GM23248 (cell line): ENCODE data around the gene KMT5B. TPM values are rescaled to one million over a fixed set of nuclear protein-coding genes. Genes with fewer than 3 reads are reported as not detected.

Experiments
- DNase-seq: peaks from one replicate; pipeline ENCODE4 v3.0.0-alpha.2; 2015
- H2AFZ ChIP-seq: fragments of 200-600 bp; sonication (generic); 2 replicates; pipeline ENCODE4 v1.6.1; 2016; ENCODE audit warnings: antibody characterized with exemption
- H3F3A ChIP-seq: fragments of 200-600 bp; sonication (generic); 2 replicates; pipeline ENCODE4 v1.6.1; 2016; ENCODE audit warnings: mild to moderate bottlenecking, antibody characterized with exemption, mixed run types; ENCODE audit not compliant: insufficient read depth
- H3K27ac ChIP-seq: fragments of 200-600 bp; sonication (generic); 2 replicates; pipeline ENCODE4 v1.5.1; 2016; ENCODE audit warnings: mild to moderate bottlenecking
- H3K27me3 ChIP-seq: fragments of 200-600 bp; sonication (generic); replicated peaks from 2 replicates; pipeline ENCODE4 v1.6.1; 2016; ENCODE audit warnings: mild to moderate bottlenecking; ENCODE audit not compliant: insufficient read depth
- H3K36me3 ChIP-seq: fragments of 200-600 bp; sonication (generic); 2 replicates; pipeline ENCODE4 v1.6.1; 2016; ENCODE audit warnings: low read depth, mild to moderate bottlenecking
- H3K4me1 ChIP-seq: fragments of 200-600 bp; sonication (generic); 2 replicates; pipeline ENCODE4 v1.6.1; 2016; ENCODE audit warnings: mild to moderate bottlenecking; ENCODE audit not compliant: insufficient read depth
- H3K4me2 ChIP-seq: fragments of 200-600 bp; sonication (generic); one replicate; pipeline ENCODE4 v1.6.1; 2016; ENCODE audit warnings: mild to moderate bottlenecking; ENCODE audit not compliant: unreplicated experiment
- H3K4me3 ChIP-seq: fragments of 200-600 bp; sonication (generic); 2 replicates; pipeline ENCODE4 v1.5.1; 2016; ENCODE audit warnings: mild to moderate bottlenecking
- H3K79me2 ChIP-seq: fragments of 200-600 bp; sonication (generic); 2 replicates; pipeline ENCODE4 v1.6.1; 2016; ENCODE audit warnings: mild to moderate bottlenecking; ENCODE audit not compliant: insufficient read depth
- H3K9ac ChIP-seq: fragments of 200-600 bp; sonication (generic); 2 replicates; pipeline ENCODE4 v1.6.1; 2016; ENCODE audit warnings: mild to moderate bottlenecking
- H3K9me2 ChIP-seq: fragments of 200-600 bp; sonication (generic); 2 replicates; pipeline ENCODE4 v1.6.1; 2016; ENCODE audit warnings: mixed run types, mild to moderate bottlenecking, moderate library complexity; ENCODE audit not compliant: insufficient read depth
- H3K9me3 ChIP-seq: fragments of 200-600 bp; sonication (generic); one replicate; pipeline ENCODE4 v1.6.1; 2017; ENCODE audit warnings: low read depth
- H4K20me1 ChIP-seq: fragments of 200-600 bp; sonication (generic); 2 replicates; pipeline ENCODE4 v1.6.0; 2016; ENCODE audit not compliant: insufficient read depth
- EZH2 ChIP-seq: fragments of 200-600 bp; sonication (generic); IDR thresholded peaks from 2 replicates; pipeline ENCODE4 v1.6.1; 2018; ENCODE audit warnings: antibody characterized with exemption, mild to moderate bottlenecking; ENCODE audit not compliant: insufficient read depth, poor library complexity, severe bottlenecking
- EZH2phosphoT487 ChIP-seq: fragments of 200-600 bp; sonication (generic); IDR thresholded peaks from 2 replicates; pipeline ENCODE4 v1.6.1; 2018; ENCODE audit warnings: antibody characterized with exemption, moderate library complexity, mild to moderate bottlenecking, low read depth; ENCODE audit not compliant: insufficient read depth
- WGBS, 2 experiments: methylation state at CpG; one replicate each; pipeline ENCODE4 v1.1.6; 2015 to 2017; ENCODE audit warnings: low lambda C conversion rate in 2 of 2, low coverage in 1 of 2; ENCODE audit errors: missing lambda C conversion rate in 2 of 2; 5-methylcytosine and 5-hydroxymethylcytosine counted together
- in situ Hi-C: fragments of 300-500 bp; cut with MboI; formaldehyde crosslinking; loops from 2 replicates; pipeline ENCODE4 v1.15.0; 2020
- polyA plus RNA-seq: library from polyadenylated mRNA; unstranded; fragments of >200 nt; fragmentation: Nextera tagmentation; extraction: Ambion mirVana; gene quantifications from 2 replicates; pipeline ENCODE4 v1.2.1, GENCODE V29; 2016
- total RNA-seq: library from RNA; depleted of rRNA; stranded (reverse); fragments of >200 nt; shearing (Covaris generic); gene quantifications from 2 replicates; pipeline ENCODE4 v1.2.3, GENCODE V29; 2014

The KMT5B gene
- total and polyA plus RNA-seq, 2 experiments from 2014 or later: 17.7 to 22.9 TPM

- no peaks in the 10 kb centered on the region for H3K27me3 ChIP-seq
- peak overlapping the region; percentile 78 for H2AFZ ChIP-seq
- 8 to 15% methylated on average over 5 of the region's 5 CpGs for WGBS, 2 experiments
- no peaks in the 10 kb centered on the region for H3F3A ChIP-seq
- DNase-seq: peak; percentile 35
- H3K79me2 ChIP-seq: no peaks in the 10 kb centered on the region
- peak overlapping the region; percentile 52 for H3K4me3 ChIP-seq
- no peaks in the 10 kb centered on the region for H3K36me3 ChIP-seq
- H4K20me1 ChIP-seq: no peaks in the 10 kb centered on the region
- TF ChIP-seq EZH2phosphoT487: no peak
- TF ChIP-seq EZH2: no peak
- no peaks in the 10 kb centered on the region for H3K9me3 ChIP-seq
- H3K9ac ChIP-seq: peak overlapping the region; percentile 47
- no peak overlapping the region for H3K27ac ChIP-seq
- H3K4me2 ChIP-seq: peak overlapping the region; percentile 66
- H3K4me1 ChIP-seq: no peaks in the 10 kb centered on the region
- no peaks in the 10 kb centered on the region for H3K9me2 ChIP-seq
- in situ Hi-C loops: no loop called here
Observed at GRCh38 chr11:68137833-68138232, 75.3 kb downstream of the KMT5B start.

- Histone ChIP-seq H3K9me2 (no peaks in the 10 kb centered on the region), H3K4me2 (no peak overlapping the region), H3K9me3 (no peaks in the 10 kb centered on the region), H3K4me1 (no peaks in the 10 kb centered on the region), H4K20me1 (no peaks in the 10 kb centered on the region), H3K27me3 (no peaks in the 10 kb centered on the region), H3F3A (no peaks in the 10 kb centered on the region), H3K9ac (no peak overlapping the region), H3K36me3 (no peaks in the 10 kb centered on the region), H2AFZ (no peak overlapping the region), H3K27ac (no peak overlapping the region), H3K79me2 (no peaks in the 10 kb centered on the region), H3K4me3 (no peak overlapping the region)
- in situ Hi-C loops: no loop called here
- 89 to 91% methylated on average over 8 of the region's 8 CpGs for WGBS, 2 experiments
- DNase-seq: no peak
- no peak for TF ChIP-seq EZH2
- TF ChIP-seq EZH2phosphoT487: no peak
Observed at GRCh38 chr11:68136866-68137265, 76.2 kb downstream of the KMT5B start.

GRCh38 chr11:68135161-68135560 is 77.9 kb downstream of the KMT5B start:
- no peaks in the 10 kb centered on the region for H3K4me1 ChIP-seq
- H3F3A ChIP-seq: no peaks in the 10 kb centered on the region
- no peak for TF ChIP-seq EZH2
- no peak for TF ChIP-seq EZH2phosphoT487
- 47 to 53% methylated on average over 3 of the region's 3 CpGs for WGBS, 2 experiments
- no peak overlapping the region for H2AFZ ChIP-seq
- H3K9ac ChIP-seq: no peak overlapping the region
- no peaks in the 10 kb centered on the region for H3K27me3 ChIP-seq
- in situ Hi-C loops: no loop called here
- no peaks in the 10 kb centered on the region for H3K9me3 ChIP-seq
- H3K9me2 ChIP-seq: no peaks in the 10 kb centered on the region
- no peaks in the 10 kb centered on the region for H3K36me3 ChIP-seq
- H4K20me1 ChIP-seq: no peaks in the 10 kb centered on the region
- H3K4me2 ChIP-seq: no peak overlapping the region
- no peak for DNase-seq
- no peak overlapping the region for H3K4me3 ChIP-seq
- no peaks in the 10 kb centered on the region for H3K79me2 ChIP-seq
- no peak overlapping the region for H3K27ac ChIP-seq

GRCh38 chr11:68133761-68134160 is 79.3 kb downstream of the KMT5B start:
- Histone ChIP-seq H3K27me3 (no peaks in the 10 kb centered on the region), H3K9me3 (no peaks in the 10 kb centered on the region), H3K9me2 (no peaks in the 10 kb centered on the region), H3K4me2 (no peak overlapping the region), H3K4me3 (no peak overlapping the region), H3K9ac (no peak overlapping the region), H3K4me1 (peaks cover 4% of the 10 kb centered on the region), H2AFZ (no peak overlapping the region), H3K27ac (no peak overlapping the region), H4K20me1 (no peaks in the 10 kb centered on the region), H3K79me2 (no peaks in the 10 kb centered on the region), H3F3A (no peaks in the 10 kb centered on the region), H3K36me3 (no peaks in the 10 kb centered on the region)
- no peak for DNase-seq
- in situ Hi-C loops: no loop called here
- TF ChIP-seq EZH2phosphoT487 (no peak), EZH2 (no peak)
- WGBS, 2 experiments: 25 to 52% methylated on average over 2 of the region's 2 CpGs

- Histone ChIP-seq H3K36me3 (no peaks in the 10 kb centered on the region), H4K20me1 (no peaks in the 10 kb centered on the region), H3K9ac (no peak overlapping the region), H3K27ac (no peak overlapping the region), H3K9me3 (no peaks in the 10 kb centered on the region), H3K9me2 (no peaks in the 10 kb centered on the region), H3K4me2 (no peak overlapping the region), H3K27me3 (no peaks in the 10 kb centered on the region), H2AFZ (no peak overlapping the region), H3F3A (no peaks in the 10 kb centered on the region), H3K4me1 (peaks cover 5% of the 10 kb centered on the region), H3K4me3 (no peak overlapping the region), H3K79me2 (no peaks in the 10 kb centered on the region)
- no peak for DNase-seq
- no peak for TF ChIP-seq EZH2phosphoT487
- TF ChIP-seq EZH2: no peak
- WGBS, 2 experiments: 72 to 80% methylated on average over 1 of the region's 1 CpG
- in situ Hi-C loops: no loop called here
Observed at GRCh38 chr11:68130121-68130520, 83.0 kb downstream of the KMT5B start.
